Measurements from ENCODE around the gene FLG. TPM values are rescaled to one million over a fixed set of nuclear protein-coding genes. Genes with fewer than 3 reads are reported as not detected.

Gene FLG
- under 0.01 TPM in 1 of 2 replicates, not detected in the other for total RNA-seq

DNA sequence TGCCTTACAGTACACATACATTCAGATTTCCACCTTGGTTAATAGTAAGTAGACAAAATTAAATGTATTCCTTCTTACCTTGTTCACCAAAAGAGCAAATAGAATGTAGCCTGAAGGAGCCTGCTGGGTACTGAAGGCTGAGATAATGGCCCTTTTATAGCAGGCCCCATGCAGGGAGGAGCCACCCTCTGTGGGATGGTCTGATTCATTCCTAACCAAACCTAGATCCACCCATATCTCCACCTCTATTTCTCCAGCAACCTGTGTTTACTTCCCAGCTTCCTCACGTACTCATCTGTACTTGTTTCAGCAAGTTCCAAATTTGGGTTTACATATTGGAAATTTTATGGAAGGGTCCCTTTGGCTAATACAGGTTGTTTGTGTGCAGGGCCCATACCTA lies at the start of gene FLG:
TSS of gene FLG (minus strand) at position 129 of the 400 bp plus-strand sequence. CDS start 9,783 bp downstream, outside the sequence.

DNA sequence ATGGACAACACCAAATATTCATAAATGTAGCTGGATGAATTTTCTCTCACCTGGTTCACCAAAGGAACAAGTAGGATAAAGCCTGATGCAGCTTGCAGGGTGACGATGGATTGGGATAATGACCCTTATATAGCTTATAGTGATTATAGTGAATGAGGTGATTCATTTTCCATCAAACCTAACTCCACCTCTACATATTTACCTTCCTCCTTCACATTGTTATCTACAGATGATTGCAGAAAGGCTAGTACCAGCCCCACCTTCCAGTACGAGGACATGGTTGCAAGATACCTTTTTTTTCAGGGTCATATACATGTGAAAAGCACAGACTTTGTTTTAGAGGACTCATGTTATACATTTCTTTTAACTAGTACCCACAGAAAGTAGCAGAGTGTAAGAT lies 34.9 kb upstream of the FLG start, which contains the start of gene FLG2:
TSS of gene FLG2 (minus strand) at position 101 of the 400 bp plus-strand sequence. CDS start 1,122 bp downstream, outside the sequence.

Other genes with a start within 250 kb of the FLG start
- gene TCHHL1, start 236.2 kb downstream of the FLG start, total RNA-seq, result not detected in 2 replicates
- gene TCHH, start 209.8 kb downstream of the FLG start, total RNA-seq, result under 0.01 TPM in 2 replicates
- gene RPTN, start 166.0 kb downstream of the FLG start, total RNA-seq, result not detected in 2 replicates
- not detected in 2 replicates for gene HRNR, start 101.0 kb downstream of the FLG start, total RNA-seq
- gene FLG2, start 34.8 kb upstream of the FLG start, total RNA-seq, result not detected in 2 replicates
- gene CRNN, start 89.0 kb upstream of the FLG start, total RNA-seq, result not detected in 2 replicates
- gene LCE5A, start 185.6 kb upstream of the FLG start, total RNA-seq, result not detected in 2 replicates
- gene CRCT1, start 189.2 kb upstream of the FLG start, total RNA-seq, result not detected in 2 replicates
- gene LCE3E, start 241.5 kb upstream of the FLG start, total RNA-seq, result not detected in 2 replicates

Data from thoracic aorta endothelial cell (primary cell).